HepG2 (cell line): Measurements from ENCODE around the gene MSRB2.

Experiments
- BHLHE40 ChIP-seq: IDR thresholded peaks from 2 replicates; pipeline ENCODE4 v1.6.1; 2011; ENCODE audit warnings: low read length, improper control_type of control experiment
- EP300 ChIP-seq, 3 experiments: sonication (generic) in 1 of 3; formaldehyde crosslinking in 1 of 3; IDR thresholded peaks; 2 replicates each; pipeline versions ENCODE4 v1.5.1 to v1.6.1; 2011 to 2020; ENCODE audit warnings: low read depth in 2 of 3, low read length in 2 of 3, borderline replicate concordance in 1 of 3, improper control_type of control experiment in 1 of 3, mild to moderate bottlenecking in 1 of 3, missing genetic modification reagents in 1 of 3, moderate library complexity in 1 of 3
- HNRNPH1 ChIP-seq: fragments of 200-400 bp; formaldehyde crosslinking; optimal IDR thresholded peaks from 2 replicates; pipeline ENCODE3; 2017; ENCODE audit warnings: mild to moderate bottlenecking, low read depth, low read length
- MXI1 ChIP-seq: IDR thresholded peaks from 3 replicates; pipeline ENCODE4 v1.6.1; 2012; ENCODE audit warnings: low read depth, low read length, inconsistent platforms, borderline replicate concordance
- NR2C2 ChIP-seq: sonication (generic); formaldehyde crosslinking; IDR thresholded peaks from 2 replicates; pipeline ENCODE4 v1.4.0; 2020; ENCODE audit warnings: missing genetic modification reagents, mild to moderate bottlenecking, moderate library complexity, borderline replicate concordance
- NR2F2 ChIP-seq: IDR thresholded peaks from 2 replicates; pipeline ENCODE4 v1.6.1; 2012; ENCODE audit warnings: low read depth, inconsistent platforms, borderline replicate concordance
- POLR2A ChIP-seq, 2 experiments: IDR thresholded peaks; 2 replicates each; pipeline ENCODE4 v1.6.1; 2011; ENCODE audit warnings: low read depth in 2 of 2, low read length in 2 of 2, mild to moderate bottlenecking in 1 of 2, moderate library complexity in 1 of 2; ENCODE audit not compliant: insufficient read depth in 1 of 2
- RFXAP ChIP-seq: sonication (generic); formaldehyde crosslinking; IDR thresholded peaks from 2 replicates; pipeline ENCODE4 v1.4.0; 2020; ENCODE audit warnings: missing genetic modification reagents, borderline replicate concordance
- SMAD1 ChIP-seq: sonication (generic); formaldehyde crosslinking; IDR thresholded peaks from 2 replicates; pipeline ENCODE4 v1.4.0; 2020; ENCODE audit warnings: missing genetic modification reagents, low read depth, mild to moderate bottlenecking, borderline replicate concordance
- SMARCC2 ChIP-seq: fragments of 450-650 bp; IDR thresholded peaks from 2 replicates; pipeline ENCODE4 v1.6.1; 2017; ENCODE audit warnings: antibody characterized with exemption, mild to moderate bottlenecking
- UBTF ChIP-seq: sonication (generic); formaldehyde crosslinking; IDR thresholded peaks from 2 replicates; pipeline ENCODE4 v1.4.0; 2020; ENCODE audit warnings: mild to moderate bottlenecking, missing genetic modification reagents
- ZNF143 ChIP-seq: sonication (generic); formaldehyde crosslinking; IDR thresholded peaks from 2 replicates; pipeline ENCODE4 v1.4.0; 2020; ENCODE audit warnings: missing genetic modification reagents

- no peak for TF ChIP-seq NR2F2
- no peak for TF ChIP-seq EP300 (IDR thresholded peaks at IDR 0.05; ENCODE audit: low read depth in 2 of 2, low read length in 2 of 2)
- no peak for TF ChIP-seq EP300 (CRISPR knock-in tag; IDR thresholded peaks at IDR 0.05; ENCODE audit: borderline replicate concordance)
- no peak for TF ChIP-seq UBTF (CRISPR knock-in tag)
- TF ChIP-seq MXI1 = no peak
- TF ChIP-seq RFXAP (CRISPR knock-in tag) = no peak
- TF ChIP-seq HNRNPH1 = no peak
- no peak for TF ChIP-seq ZNF143 (CRISPR knock-in tag)
- TF ChIP-seq SMARCC2 = no peak
- TF ChIP-seq POLR2A (IDR thresholded peaks at IDR 0.05; ENCODE audit: insufficient read depth in 1 of 2, low read depth in 2 of 2, low read length in 2 of 2) = no peak
- no peak for TF ChIP-seq SMAD1 (CRISPR knock-in tag)
- TF ChIP-seq BHLHE40 = no peak
- TF ChIP-seq NR2C2 (CRISPR knock-in tag) = no peak
Observed at GRCh38 chr10:23081221-23081750, 14.1 kb upstream of the MSRB2 start.
